ENCODE data around the gene FBXO46. TPM values are rescaled to one million over a fixed set of nuclear protein-coding genes. Genes with fewer than 3 reads are reported as not detected.

The FBXO46 gene
- total RNA-seq, 1 experiment from 2014 or later, result 12.8 TPM

GRCh38 chr19:45717983-45718650 is 12.6 kb downstream of the FBXO46 start:
- ATAC-seq, result no peak
- H3F3A ChIP-seq (ENCODE audit: low read length, unreplicated experiment), result no peaks in the 10 kb centered on the region
- no peaks in the 10 kb centered on the region for H3K9me3 ChIP-seq (ENCODE audit: low read length)
- H2AFZ ChIP-seq (ENCODE audit: low read length), result peak overlapping the region; percentile 58; the same call in 1 of the 2 replicates
- H3K9ac ChIP-seq (ENCODE audit: low read length), result peak overlapping the region; percentile 95
- intact Hi-C loops (cut with micrococcal nuclease), result loop anchor here (1.0 kb wide), 1 partner anchor 51 kb away; the partner anchor contains the start of gene SIX5
- BruUV-seq (replicated peaks), result no TSS peak
- ChIA-PET POLR2A (ENCODE audit: unreplicated experiment) (interaction anchor here (2.0 kb wide), 1 partner anchor 52 kb away, joined by 21 read pairs; the partner anchor contains the start of gene SIX5), CTCF (interaction anchor here (1.7 kb wide), 1 partner anchor 53 kb away, joined by 10 read pairs; no protein-coding TSS in a partner anchor)
- peak overlapping the region; percentile 94 for H3K4me2 ChIP-seq (ENCODE audit: low read length)
- H3K79me2 ChIP-seq (ENCODE audit: low read length), result peaks cover 33% of the 10 kb centered on the region
- peak overlapping the region; percentile 70 for H3K27ac ChIP-seq (ENCODE audit: low read length)
- peak overlapping the region; percentile 87 for H3K4me3 ChIP-seq (ENCODE audit: low read length)
- TF ChIP-seq EZH2phosphoT487 (IDR thresholded peaks at IDR 0.05; ENCODE audit: borderline replicate concordance, low read length) (no peak), EZH2 (IDR thresholded peaks at IDR 0.05; ENCODE audit: low read length, unreplicated experiment) (no peak), CTCF (conservative IDR thresholded peaks at IDR 0.05; ENCODE audit: low read depth, low read length) (no peak)
- no peaks in the 10 kb centered on the region for H4K20me1 ChIP-seq (ENCODE audit: low read length)
- H3K36me3 ChIP-seq (ENCODE audit: low read depth, low read length), result no peaks in the 10 kb centered on the region
- H3K27me3 ChIP-seq (ENCODE audit: low read length), result no peaks in the 10 kb centered on the region
- peaks cover 24% of the 10 kb centered on the region for H3K4me1 ChIP-seq (ENCODE audit: insufficient read depth, low read length)
- DNase-seq, result no peak
- no peaks in the 10 kb centered on the region for H3K9me2 ChIP-seq (replicated peaks; ENCODE audit: low read length)

DNA sequence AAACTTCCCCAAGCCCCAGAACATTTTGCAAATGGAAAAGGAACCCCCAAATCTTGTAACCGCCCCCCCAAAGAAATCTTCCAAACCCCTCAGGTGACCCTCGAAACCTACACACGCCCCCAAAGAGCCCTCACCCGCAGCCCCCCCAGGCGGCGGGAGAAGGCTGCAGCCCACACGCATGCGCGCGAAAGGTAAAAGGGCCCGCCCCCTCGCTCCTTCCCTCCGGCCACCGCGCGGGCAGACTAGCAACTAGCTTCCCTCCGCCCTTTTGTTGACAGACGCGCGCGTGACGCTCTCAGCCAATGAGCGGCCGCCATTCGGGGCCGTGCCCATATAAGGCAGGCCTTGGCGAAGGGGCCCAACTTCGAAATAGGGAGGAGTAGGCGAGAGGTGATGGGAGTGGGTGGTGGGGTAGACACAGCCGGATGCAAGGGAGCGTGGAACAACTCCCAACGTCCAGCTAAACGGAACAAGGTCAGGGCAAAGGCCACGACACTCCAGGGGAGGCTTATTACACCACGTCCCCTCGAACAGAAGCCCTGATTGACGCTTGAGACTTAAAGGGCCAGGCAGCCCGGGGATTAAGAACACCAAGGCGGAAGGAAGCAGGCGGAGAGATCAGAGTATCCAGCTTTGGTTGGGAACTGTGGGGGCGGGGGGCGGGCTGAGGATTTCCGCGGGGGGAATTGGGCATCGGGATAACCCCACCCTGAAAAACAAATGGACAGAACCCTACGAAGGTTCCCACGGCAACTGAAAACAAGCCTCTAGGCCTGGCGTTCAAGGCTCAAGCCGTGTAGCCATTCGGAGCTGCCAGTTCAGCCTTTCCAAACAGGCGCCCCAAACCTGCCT is 13.3 kb downstream of the FBXO46 start:
- ATAC-seq (peak; percentile 88), DNase-seq (peak; percentile 97)
- TSS peak; percentile 91 for BruUV-seq (replicated peaks)
- Histone ChIP-seq H3K4me1 (ENCODE audit: insufficient read depth, low read length) (peaks cover 19% of the 10 kb centered on the region), H2AFZ (ENCODE audit: low read length) (peak overlapping the region; percentile 74), H3K9me2 (replicated peaks; ENCODE audit: low read length) (no peaks in the 10 kb centered on the region), H3K36me3 (ENCODE audit: low read depth, low read length) (no peaks in the 10 kb centered on the region), H3K4me2 (ENCODE audit: low read length) (peak overlapping the region; percentile 94), H3K27me3 (ENCODE audit: low read length) (no peaks in the 10 kb centered on the region), H3K9me3 (ENCODE audit: low read length) (no peaks in the 10 kb centered on the region), H3K27ac (ENCODE audit: low read length) (peak overlapping the region; percentile 70), H3K9ac (ENCODE audit: low read length) (peak overlapping the region; percentile 95), H3K4me3 (ENCODE audit: low read length) (peak overlapping the region; percentile 87), H4K20me1 (ENCODE audit: low read length) (no peaks in the 10 kb centered on the region), H3K79me2 (ENCODE audit: low read length) (peaks cover 33% of the 10 kb centered on the region), H3F3A (ENCODE audit: low read length, unreplicated experiment) (no peaks in the 10 kb centered on the region)
- ChIA-PET POLR2A (ENCODE audit: unreplicated experiment) (interaction anchor here (0.9 to 2.0 kb wide), 2 partner anchors 50 to 52 kb away, joined by 5 to 21 read pairs; partner anchors contain the start of gene SIX5), CTCF (interaction anchor here (1.7 kb wide), 1 partner anchor 53 kb away, joined by 10 read pairs; no protein-coding TSS in a partner anchor)
- TF ChIP-seq EZH2 (IDR thresholded peaks at IDR 0.05; ENCODE audit: low read length, unreplicated experiment), result no peak
- no peak for TF ChIP-seq CTCF (conservative IDR thresholded peaks at IDR 0.05; ENCODE audit: low read depth, low read length)
- TF ChIP-seq EZH2phosphoT487 (IDR thresholded peaks at IDR 0.05; ENCODE audit: borderline replicate concordance, low read length), result no peak
- intact Hi-C loops (cut with micrococcal nuclease), result loop anchor here (1.0 kb wide), 1 partner anchor 52 kb away; the partner anchor contains the start of gene SIX5
